GM10847 (cell line): Measurements from ENCODE around the gene PNPLA4.

Source experiments
- POLR2A ChIP-seq: IDR thresholded peaks from 2 replicates; pipeline ENCODE4 v1.6.1; 2011; ENCODE audit not compliant: insufficient read length; ENCODE audit errors: extremely low read depth

Gene PNPLA4

GRCh38 chrX:7927259-7928167 lies at the start of gene PNPLA4:
TSS of gene PNPLA4 (minus strand) at chrX:7927413. CDS start at chrX:7926119, 1,294 bp downstream.
- peak; percentile 42 for TF ChIP-seq POLR2A

GRCh38 chrX:7972586-7972985 lies 45.4 kb upstream of the PNPLA4 start:
- no peak for TF ChIP-seq POLR2A

- no peak for TF ChIP-seq POLR2A
Observed at GRCh38 chrX:7970428-7970827, 43.2 kb upstream of the PNPLA4 start.

- no peak for TF ChIP-seq POLR2A
Observed at GRCh38 chrX:7965436-7965835, 38.2 kb upstream of the PNPLA4 start.

GRCh38 chrX:7960246-7960645 lies 33.0 kb upstream of the PNPLA4 start:
- TF ChIP-seq POLR2A: no peak

GRCh38 chrX:7953446-7953845 lies 26.2 kb upstream of the PNPLA4 start:
- TF ChIP-seq POLR2A: no peak

GRCh38 chrX:7950865-7951264 lies 23.7 kb upstream of the PNPLA4 start:
- no peak for TF ChIP-seq POLR2A

GRCh38 chrX:7948483-7948882 lies 21.3 kb upstream of the PNPLA4 start:
- TF ChIP-seq POLR2A: no peak

GRCh38 chrX:7946960-7947359 lies 19.7 kb upstream of the PNPLA4 start:
- no peak for TF ChIP-seq POLR2A

- TF ChIP-seq POLR2A: no peak
Observed at GRCh38 chrX:7943600-7944245, 16.5 kb upstream of the PNPLA4 start.

- no peak for TF ChIP-seq POLR2A
Observed at GRCh38 chrX:7941390-7942042, 14.3 kb upstream of the PNPLA4 start.

- TF ChIP-seq POLR2A: no peak
Observed at GRCh38 chrX:7934026-7934425, 6.8 kb upstream of the PNPLA4 start.

GRCh38 chrX:7926914-7927258 lies 327 bp downstream of the PNPLA4 start:
- TF ChIP-seq POLR2A: no peak

- no peak for TF ChIP-seq POLR2A
Observed at GRCh38 chrX:7926501-7926900, 712 bp downstream of the PNPLA4 start.

GRCh38 chrX:7925867-7926472 lies 1.2 kb downstream of the PNPLA4 start:
- no peak for TF ChIP-seq POLR2A

- TF ChIP-seq POLR2A: no peak
Observed at GRCh38 chrX:7921750-7922149, 5.5 kb downstream of the PNPLA4 start.

- TF ChIP-seq POLR2A: no peak
Observed at GRCh38 chrX:7908821-7909220, 18.4 kb downstream of the PNPLA4 start.
